Right forelimb (tissue), 1 donor: ENCODE measurements around the gene GPR87.

ENCODE experiments used
- DNase-seq: peaks from one replicate; pipeline ENCODE4 v3.0.0-alpha.2; 2018

GPR87 gene

GRCh38 chr3:151315136-151315535 is 1.5 kb downstream of the GPR87 start:
- no peak for DNase-seq

GRCh38 chr3:151314593-151314992 is 2.0 kb downstream of the GPR87 start:
- DNase-seq, result no peak

- no peak for DNase-seq
Measured at GRCh38 chr3:151314137-151314536, 2.5 kb downstream of the GPR87 start.

- DNase-seq, result no peak
Measured at GRCh38 chr3:151312972-151313371, 3.6 kb downstream of the GPR87 start.

GRCh38 chr3:151309566-151309965 is 7.1 kb downstream of the GPR87 start:
- DNase-seq, result no peak

- no peak for DNase-seq
Measured at GRCh38 chr3:151307583-151308488, 8.8 kb downstream of the GPR87 start.

GRCh38 chr3:151307131-151307530 is 9.5 kb downstream of the GPR87 start:
- no peak for DNase-seq

- no peak for DNase-seq
Measured at GRCh38 chr3:151306168-151306810, 10.3 kb downstream of the GPR87 start.

GRCh38 chr3:151305775-151306151 is 10.9 kb downstream of the GPR87 start:
- DNase-seq, result no peak

GRCh38 chr3:151305060-151305774 is 11.4 kb downstream of the GPR87 start:
- DNase-seq, result no peak

GRCh38 chr3:151303751-151304150 is 12.9 kb downstream of the GPR87 start:
- DNase-seq, result no peak

- DNase-seq, result no peak
Measured at GRCh38 chr3:151301787-151302186, 14.8 kb downstream of the GPR87 start.

- no peak for DNase-seq
Measured at GRCh38 chr3:151300539-151300938, 16.1 kb downstream of the GPR87 start.

GRCh38 chr3:151299006-151299405 is 17.6 kb downstream of the GPR87 start:
- DNase-seq, result no peak

- no peak for DNase-seq
Measured at GRCh38 chr3:151297429-151297828, 19.2 kb downstream of the GPR87 start.

GRCh38 chr3:151296226-151296625 is 20.4 kb downstream of the GPR87 start:
- no peak for DNase-seq

- DNase-seq, result no peak
Measured at GRCh38 chr3:151293127-151293526, 23.5 kb downstream of the GPR87 start.

GRCh38 chr3:151290673-151291072 is 25.9 kb downstream of the GPR87 start:
- DNase-seq, result no peak

GRCh38 chr3:151289445-151289844 is 27.2 kb downstream of the GPR87 start:
- no peak for DNase-seq

- no peak for DNase-seq
Measured at GRCh38 chr3:151285940-151286339, 30.7 kb downstream of the GPR87 start.

- no peak for DNase-seq
Measured at GRCh38 chr3:151283907-151284461, 32.6 kb downstream of the GPR87 start.

GRCh38 chr3:151283387-151283786 is 33.2 kb downstream of the GPR87 start:
- DNase-seq, result no peak

GRCh38 chr3:151282921-151283320 is 33.7 kb downstream of the GPR87 start:
- no peak for DNase-seq
